Prostate gland (tissue), 2 donors: ENCODE measurements around the gene ST6GALNAC3.

ENCODE experiments used
- POLR2A ChIP-seq: fragments of 450-650 bp; IDR thresholded peaks from one replicate; pipeline ENCODE4 v1.6.1; 2016; ENCODE audit warnings: antibody characterized with exemption, mild to moderate bottlenecking
- TF ChIP-seq, protein P1 (sequence below), 4 experiments: fragments of 200-600 bp in 2 of 4; fragments of 450-650 bp in 2 of 4; sonication (generic) in 2 of 4; IDR thresholded peaks; 1 replicate in 3 of 4; 2 replicates in 1 of 4; pipeline ENCODE4 v1.5.1; 2016 to 2019; ENCODE audit warnings: antibody characterized with exemption in 4 of 4, mild to moderate bottlenecking in 2 of 4, moderate library complexity in 2 of 4

DNA sequence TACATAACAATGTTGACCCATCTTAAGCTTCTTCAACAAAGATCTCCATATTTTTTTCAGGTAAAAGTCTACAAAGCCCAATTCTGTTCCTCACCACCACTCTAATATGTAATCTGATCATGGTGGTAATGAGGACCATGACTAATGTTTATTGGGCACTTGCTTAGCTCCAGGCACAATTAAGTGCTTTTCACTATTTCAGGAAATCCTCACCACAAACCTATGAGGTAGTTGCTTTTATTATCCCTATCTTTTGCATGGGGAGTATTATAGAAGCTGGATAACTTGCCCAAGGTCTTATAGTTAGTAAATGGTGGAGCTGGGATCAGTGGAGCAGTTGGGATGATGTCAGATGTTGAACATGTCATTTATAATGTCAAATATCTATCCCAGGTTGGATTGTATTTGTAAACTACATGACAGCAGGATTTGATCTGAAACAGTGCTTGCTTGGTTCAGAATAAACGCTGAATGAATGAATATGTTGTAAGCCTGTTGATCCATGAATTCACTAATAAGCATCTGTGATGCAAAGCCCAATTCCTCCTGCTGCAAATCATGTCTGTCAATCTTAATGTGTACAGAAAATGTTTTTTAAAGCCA, 509.4 kb downstream of the ST6GALNAC3 start:
- TF ChIP-seq, protein P1, sequence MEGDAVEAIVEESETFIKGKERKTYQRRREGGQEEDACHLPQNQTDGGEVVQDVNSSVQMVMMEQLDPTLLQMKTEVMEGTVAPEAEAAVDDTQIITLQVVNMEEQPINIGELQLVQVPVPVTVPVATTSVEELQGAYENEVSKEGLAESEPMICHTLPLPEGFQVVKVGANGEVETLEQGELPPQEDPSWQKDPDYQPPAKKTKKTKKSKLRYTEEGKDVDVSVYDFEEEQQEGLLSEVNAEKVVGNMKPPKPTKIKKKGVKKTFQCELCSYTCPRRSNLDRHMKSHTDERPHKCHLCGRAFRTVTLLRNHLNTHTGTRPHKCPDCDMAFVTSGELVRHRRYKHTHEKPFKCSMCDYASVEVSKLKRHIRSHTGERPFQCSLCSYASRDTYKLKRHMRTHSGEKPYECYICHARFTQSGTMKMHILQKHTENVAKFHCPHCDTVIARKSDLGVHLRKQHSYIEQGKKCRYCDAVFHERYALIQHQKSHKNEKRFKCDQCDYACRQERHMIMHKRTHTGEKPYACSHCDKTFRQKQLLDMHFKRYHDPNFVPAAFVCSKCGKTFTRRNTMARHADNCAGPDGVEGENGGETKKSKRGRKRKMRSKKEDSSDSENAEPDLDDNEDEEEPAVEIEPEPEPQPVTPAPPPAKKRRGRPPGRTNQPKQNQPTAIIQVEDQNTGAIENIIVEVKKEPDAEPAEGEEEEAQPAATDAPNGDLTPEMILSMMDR (IDR thresholded peaks at IDR 0.05): no peak
- TF ChIP-seq POLR2A: no peak
